Skeletal muscle tissue (tissue), 4 donors: ENCODE results near the gene PFDN5. TPM values are rescaled to one million over a fixed set of nuclear protein-coding genes. Genes with fewer than 3 reads are reported as not detected.

Source experiments
- H3K27ac ChIP-seq: one replicate; pipeline ENCODE4 v1.7.0; 2013; ENCODE audit warnings: mild to moderate bottlenecking, low read depth, low read length, inconsistent platforms
- H3K27me3 ChIP-seq, 3 donors: one replicate each; pipeline ENCODE4 v1.7.0; 2013; ENCODE audit warnings: low read length in 3 of 3; ENCODE audit not compliant: control insufficient read depth in 3 of 3, insufficient read depth in 3 of 3
- H3K36me3 ChIP-seq, 3 donors: one replicate each; pipeline ENCODE4 v1.7.0; 2013; ENCODE audit warnings: low read length in 3 of 3; ENCODE audit not compliant: control insufficient read depth in 3 of 3, insufficient read depth in 3 of 3
- H3K4me1 ChIP-seq, 3 donors: one replicate each; pipeline ENCODE4 v1.7.0; 2013; ENCODE audit warnings: low read length in 3 of 3, mild to moderate bottlenecking in 3 of 3; ENCODE audit not compliant: control insufficient read depth in 3 of 3, insufficient read depth in 3 of 3
- H3K4me3 ChIP-seq, 3 donors: one replicate each; pipeline ENCODE4 v1.7.0; 2013; ENCODE audit warnings: low read length in 3 of 3
- H3K9ac ChIP-seq, 3 donors: one replicate each; pipeline ENCODE4 v1.7.0; 2013; ENCODE audit warnings: low read length in 3 of 3, mild to moderate bottlenecking in 3 of 3, moderate library complexity in 2 of 3, low read depth in 1 of 3
- H3K9me3 ChIP-seq, 3 donors: one replicate each; pipeline ENCODE4 v1.7.0; 2013; ENCODE audit warnings: low read length in 3 of 3; ENCODE audit not compliant: control insufficient read depth in 3 of 3
- total RNA-seq: library from RNA; depleted of rRNA; stranded (reverse); fragments of >200 nt; gene quantifications from one replicate; pipeline ENCODE4 v1.2.3, GENCODE V29; 2014
- donor health status: Osteomylitis.

Gene PFDN5
- total RNA-seq, 1 donor from 2014 or later, result 686 TPM

DNA sequence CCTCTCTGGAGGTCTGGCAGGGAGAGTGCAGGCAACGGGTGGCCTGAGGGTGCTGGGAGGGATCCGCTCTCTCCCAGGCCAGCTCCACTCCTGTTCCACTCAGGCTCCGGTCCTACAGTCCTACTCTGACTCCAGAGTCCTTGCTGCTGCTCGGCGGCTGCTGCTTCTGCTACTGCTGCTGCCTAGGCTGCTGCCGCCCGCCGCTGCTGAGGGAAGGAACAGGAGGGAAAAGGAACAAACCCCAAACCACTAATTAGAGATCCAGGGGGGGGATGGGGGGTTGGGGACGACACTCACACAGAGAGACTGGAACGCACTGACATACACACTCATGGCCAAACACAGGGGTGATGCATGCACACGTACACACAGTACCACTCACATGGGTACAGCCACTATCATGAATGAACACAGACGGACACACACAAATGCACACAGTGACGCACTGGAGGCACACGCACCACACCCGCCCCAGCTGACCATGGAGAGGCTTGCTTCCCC lies 40.9 kb downstream of the PFDN5 start, which contains the start of gene SP7:
Gene SP7, minus strand, starts transcription at position 174 of the 501 bp plus-strand sequence. CDS start 708 bp downstream, outside the sequence.
- no peak within 1 kb of the TSS for H3K4me3 ChIP-seq
- peaks cover 0 to 2% (median 0%) of the 10 kb centered on the region in 3 donors for H3K4me1 ChIP-seq
- no peak within 1 kb of the TSS for H3K9ac ChIP-seq
- no peak within 1 kb of the TSS for H3K27ac ChIP-seq
- H3K27me3 ChIP-seq, result peaks cover 25 to 47% (median 44%) of the 10 kb centered on the region in 3 donors
- H3K36me3 ChIP-seq, result no peaks in the 10 kb centered on the region
- no peaks in the 10 kb centered on the region for H3K9me3 ChIP-seq

DNA sequence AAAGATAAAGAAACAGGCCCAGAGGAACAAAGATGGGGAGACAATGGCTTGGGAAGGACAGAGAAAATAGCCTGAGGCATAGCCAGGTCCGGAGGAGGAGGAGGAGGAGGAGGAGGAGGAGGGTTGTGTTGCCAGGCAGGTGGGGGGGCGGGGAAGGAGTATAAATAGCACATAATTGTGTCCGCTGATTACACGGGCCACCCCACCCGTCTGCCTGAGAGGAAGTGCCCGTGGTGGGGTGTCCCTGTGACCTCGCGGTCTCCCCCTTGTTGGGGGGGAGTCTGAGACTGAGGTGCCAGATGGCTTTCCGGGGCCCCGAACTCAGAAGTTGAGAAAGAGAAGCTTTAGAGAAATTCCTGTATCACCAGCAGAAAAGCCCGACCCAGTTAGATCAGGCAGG lies 42.7 kb downstream of the PFDN5 start:
- H3K4me3 ChIP-seq, result no peak overlapping the region
- H3K4me1 ChIP-seq, result peaks cover 0 to 2% (median 0%) of the 10 kb centered on the region in 3 donors
- no peaks in the 10 kb centered on the region for H3K9me3 ChIP-seq
- H3K9ac ChIP-seq, result no peak overlapping the region
- no peak overlapping the region for H3K27ac ChIP-seq
- H3K36me3 ChIP-seq, result no peaks in the 10 kb centered on the region
- H3K27me3 ChIP-seq, result peaks cover 25 to 47% (median 40%) of the 10 kb centered on the region in 3 donors

DNA sequence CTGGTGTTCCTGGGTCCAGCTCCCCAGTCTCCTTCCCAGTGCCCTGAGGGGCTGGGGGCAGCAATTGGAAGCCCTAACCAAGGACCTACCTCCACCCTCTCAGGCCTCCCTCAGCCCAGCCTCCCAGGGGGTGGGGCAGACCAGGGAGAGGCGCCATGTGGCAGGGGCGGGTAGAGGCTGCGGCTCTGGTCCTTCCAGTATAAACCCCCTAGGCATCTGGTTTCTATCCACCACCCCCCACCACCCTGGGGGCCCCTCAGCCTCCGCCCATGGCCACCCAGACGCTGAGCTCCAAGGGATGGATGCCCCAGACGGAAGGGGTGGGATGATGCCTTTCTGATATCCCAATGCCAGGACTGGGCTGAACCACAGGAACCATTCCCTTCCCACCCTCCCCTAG lies 43.6 kb downstream of the PFDN5 start:
- Histone ChIP-seq H3K4me1 (peaks cover 0 to 2% (median 0%) of the 10 kb centered on the region in 3 donors), H3K9me3 (no peaks in the 10 kb centered on the region), H3K9ac (no peak overlapping the region), H3K4me3 (no peak overlapping the region), H3K27ac (no peak overlapping the region), H3K36me3 (no peaks in the 10 kb centered on the region), H3K27me3 (peaks cover 25 to 42% (median 33%) of the 10 kb centered on the region in 3 donors)

DNA sequence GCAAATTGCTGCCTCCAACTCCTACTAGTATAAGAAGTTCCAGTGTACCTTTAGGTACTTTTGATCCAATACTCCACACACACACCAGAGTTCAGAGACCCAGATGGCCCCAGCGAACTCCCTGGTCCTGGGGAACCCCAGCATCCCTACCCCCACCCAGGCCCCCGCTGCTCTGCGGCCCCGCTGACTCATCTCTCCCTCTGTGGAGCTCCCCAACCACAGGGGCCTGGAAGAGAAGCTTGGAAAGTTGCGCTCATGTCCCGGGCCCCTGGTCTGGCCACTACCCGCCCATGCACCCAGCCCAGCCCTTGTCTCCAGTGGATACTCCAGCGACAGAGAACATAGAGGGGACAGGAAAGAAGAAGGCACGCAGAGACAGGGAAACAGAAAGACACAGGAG lies 45.1 kb downstream of the PFDN5 start:
- peaks cover 25 to 31% (median 28%) of the 10 kb centered on the region in 3 donors for H3K27me3 ChIP-seq
- no peak overlapping the region for H3K4me3 ChIP-seq
- peaks cover 7 to 10% (median 9%) of the 10 kb centered on the region in 3 donors for H3K4me1 ChIP-seq
- no peak overlapping the region for H3K27ac ChIP-seq
- no peaks in the 10 kb centered on the region for H3K9me3 ChIP-seq
- H3K9ac ChIP-seq, result no peak overlapping the region
- no peaks in the 10 kb centered on the region for H3K36me3 ChIP-seq

DNA sequence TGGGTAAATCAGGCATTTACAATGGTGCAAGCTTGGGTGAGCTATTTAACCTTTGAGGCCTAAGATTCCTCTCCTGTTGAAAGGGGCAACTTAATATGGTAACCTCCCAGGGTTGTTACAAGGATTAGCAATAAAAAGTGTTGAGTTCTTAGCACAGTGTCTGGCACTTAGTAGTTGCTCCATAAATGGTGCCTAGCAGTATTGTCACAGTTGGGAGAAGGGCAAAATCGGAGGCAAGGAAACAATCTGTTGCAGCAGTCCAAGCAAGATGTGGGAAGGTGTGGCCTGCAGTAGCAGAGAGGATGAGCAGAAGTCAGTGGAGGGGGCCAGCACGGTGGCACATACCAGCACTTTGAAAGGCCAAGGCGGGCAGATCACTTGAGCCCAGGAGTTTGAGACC lies 48.1 kb downstream of the PFDN5 start:
- no peaks in the 10 kb centered on the region for H3K9me3 ChIP-seq
- no peaks in the 10 kb centered on the region for H3K36me3 ChIP-seq
- H3K27ac ChIP-seq, result no peak overlapping the region
- H3K27me3 ChIP-seq, result peaks cover 4 to 5% (median 4%) of the 10 kb centered on the region in 3 donors
- no peak overlapping the region for H3K9ac ChIP-seq
- H3K4me3 ChIP-seq, result no peak overlapping the region
- peaks cover 12 to 20% (median 18%) of the 10 kb centered on the region in 3 donors for H3K4me1 ChIP-seq

DNA sequence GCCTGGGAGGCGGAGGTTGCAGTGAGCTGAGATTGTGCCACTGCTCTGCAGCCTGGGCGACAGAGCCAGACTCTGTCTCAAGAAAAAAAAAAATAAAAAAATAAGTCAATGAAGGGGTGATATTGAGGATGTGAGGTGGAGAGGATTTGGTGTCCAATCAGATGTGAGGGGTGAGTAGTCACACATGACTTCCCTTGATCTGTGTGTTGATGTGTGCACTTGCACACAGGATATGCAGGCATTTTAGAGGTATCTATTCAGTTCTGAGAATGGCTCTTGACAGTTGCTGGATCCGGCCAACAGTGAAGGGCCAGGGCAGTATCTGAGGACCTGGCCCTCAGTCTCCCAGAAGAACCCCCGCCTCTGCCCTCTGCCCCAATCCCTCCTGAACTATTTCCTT lies 48.6 kb downstream of the PFDN5 start:
- Histone ChIP-seq H3K9ac (peak overlapping the region in 1 of 3 donors; percentile 72), H3K4me3 (no peak overlapping the region), H3K9me3 (no peaks in the 10 kb centered on the region), H3K27ac (no peak overlapping the region), H3K36me3 (no peaks in the 10 kb centered on the region), H3K4me1 (peaks cover 12 to 20% (median 18%) of the 10 kb centered on the region in 3 donors), H3K27me3 (no peaks in the 10 kb centered on the region)

DNA sequence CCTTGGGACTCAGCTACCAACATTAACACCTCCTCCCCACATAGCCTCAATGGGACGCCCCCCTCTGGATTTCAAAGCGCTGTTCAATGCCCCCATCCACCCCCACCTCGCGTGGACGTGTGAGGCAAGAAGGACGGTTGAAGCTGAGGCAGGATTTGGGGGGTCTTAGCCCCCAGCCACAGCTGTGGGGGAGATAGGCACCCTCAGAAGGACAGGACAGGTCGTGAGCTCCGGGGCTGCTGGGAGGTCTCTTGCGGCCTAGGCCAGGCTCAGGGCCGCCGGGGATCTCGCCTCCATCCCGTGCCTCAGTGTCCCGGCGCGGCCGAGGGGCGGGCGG lies 49.1 kb downstream of the PFDN5 start:
- Histone ChIP-seq H3K9me3 (no peaks in the 10 kb centered on the region), H3K27me3 (no peaks in the 10 kb centered on the region), H3K36me3 (no peaks in the 10 kb centered on the region), H3K9ac (peak overlapping the region in 2 of 3 donors; percentile 68 to 72), H3K27ac (no peak overlapping the region), H3K4me1 (peaks cover 12 to 20% (median 18%) of the 10 kb centered on the region in 3 donors), H3K4me3 (peak overlapping the region; percentile 49 to 56 (median 54))

DNA sequence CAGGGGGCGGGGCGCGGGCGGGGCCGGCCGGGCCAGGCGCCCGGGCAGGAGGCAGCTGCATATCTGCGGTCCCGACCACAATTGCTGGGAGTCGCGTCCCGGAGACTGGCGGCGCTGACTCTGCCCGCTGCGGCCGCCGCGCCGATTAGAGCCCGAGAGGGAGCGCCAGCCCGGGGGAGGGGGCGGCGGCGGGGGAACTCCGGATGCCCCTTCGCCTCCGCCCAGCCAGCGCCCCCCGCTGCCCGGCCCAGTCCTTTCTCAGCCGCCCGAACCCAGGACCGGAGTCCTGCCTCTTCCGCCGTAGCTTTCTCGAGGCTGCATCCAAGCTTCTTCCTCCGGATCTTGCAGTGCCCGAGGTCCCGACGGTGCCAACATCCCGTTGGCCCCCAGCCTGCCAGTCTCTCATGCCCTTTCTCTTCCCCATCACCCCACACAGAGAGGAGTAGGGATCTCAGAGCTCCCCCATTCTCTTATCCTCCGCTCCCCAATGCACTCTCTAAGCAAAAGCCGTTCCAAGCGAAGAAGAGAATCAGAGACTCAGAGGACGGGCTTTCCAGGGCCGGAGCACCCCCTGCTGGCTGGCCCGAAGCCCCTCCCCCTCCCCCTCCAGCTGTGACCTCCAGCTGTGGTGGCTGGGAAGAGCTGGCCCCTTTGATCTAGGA lies 49.6 kb downstream of the PFDN5 start:
- Histone ChIP-seq H3K36me3 (no peaks in the 10 kb centered on the region), H3K9ac (peak overlapping the region; percentile 66 to 79 (median 74)), H3K4me1 (peaks cover 12 to 20% (median 18%) of the 10 kb centered on the region in 3 donors), H3K27ac (peak overlapping the region; percentile 73), H3K27me3 (no peaks in the 10 kb centered on the region), H3K4me3 (peak overlapping the region; percentile 80 to 84 (median 81)), H3K9me3 (no peaks in the 10 kb centered on the region)

DNA sequence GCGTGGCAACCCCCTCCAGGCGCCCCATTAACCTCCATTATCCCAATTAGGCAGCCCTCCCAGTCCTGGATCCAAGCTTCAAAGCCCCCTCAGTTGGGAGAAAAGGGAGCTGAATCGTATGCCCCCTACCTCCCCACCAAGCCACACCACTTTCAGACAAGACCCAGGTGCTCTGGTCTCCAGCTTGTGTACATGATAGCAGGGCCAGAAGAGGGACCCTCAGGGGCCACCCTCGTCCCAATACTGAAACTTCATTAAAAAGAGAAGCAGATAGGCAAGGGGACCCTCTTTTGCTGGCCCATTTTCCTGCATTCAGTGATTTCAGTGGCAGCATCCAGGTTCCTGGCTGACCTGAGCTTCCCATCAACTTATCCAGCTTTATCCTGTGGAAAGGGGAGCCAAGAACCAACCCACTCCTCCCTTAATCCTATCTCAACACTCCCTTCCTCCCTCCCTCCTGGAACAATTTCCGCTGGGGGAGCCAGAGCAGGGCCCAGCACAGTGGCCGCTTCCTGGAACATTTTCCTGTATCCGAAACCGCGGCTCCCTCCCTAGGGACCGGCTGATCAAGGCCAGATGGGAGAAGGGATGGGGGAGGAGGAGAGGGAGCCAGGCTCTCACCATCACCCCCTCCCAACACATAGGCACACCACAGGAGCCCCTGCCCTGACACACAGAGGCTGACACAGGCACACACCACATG lies 50.3 kb downstream of the PFDN5 start:
- peak overlapping the region; percentile 38 to 45 (median 38) for H3K9ac ChIP-seq
- peak overlapping the region; percentile 73 for H3K27ac ChIP-seq
- H3K27me3 ChIP-seq, result no peaks in the 10 kb centered on the region
- no peaks in the 10 kb centered on the region for H3K9me3 ChIP-seq
- peaks cover 12 to 20% (median 18%) of the 10 kb centered on the region in 3 donors for H3K4me1 ChIP-seq
- no peaks in the 10 kb centered on the region for H3K36me3 ChIP-seq
- H3K4me3 ChIP-seq, result peak overlapping the region in 1 of 3 donors; percentile 80

DNA sequence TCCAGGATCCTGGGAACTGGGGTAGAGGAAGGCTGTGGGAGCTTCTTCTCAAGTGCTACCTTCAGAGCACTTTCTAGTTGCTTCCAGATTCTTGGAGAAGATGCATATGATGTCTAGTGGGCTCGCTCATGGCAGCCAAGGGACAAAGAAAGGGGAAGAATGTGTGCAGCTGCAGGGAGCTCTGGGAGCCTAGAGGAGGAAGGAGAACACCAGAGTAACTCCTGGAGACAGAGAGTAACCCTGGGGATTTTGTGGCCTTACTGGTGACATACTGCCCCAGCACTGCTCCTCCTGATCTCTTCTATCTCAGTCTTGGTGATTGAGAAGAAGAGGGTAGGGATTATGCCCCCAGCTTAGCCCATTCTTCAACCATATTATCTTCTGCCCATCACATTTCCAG lies 51.1 kb downstream of the PFDN5 start:
- H3K4me3 ChIP-seq, result no peak overlapping the region
- peak overlapping the region; percentile 73 for H3K27ac ChIP-seq
- H3K9ac ChIP-seq, result no peak overlapping the region
- no peaks in the 10 kb centered on the region for H3K27me3 ChIP-seq
- peaks cover 12 to 20% (median 18%) of the 10 kb centered on the region in 3 donors for H3K4me1 ChIP-seq
- no peaks in the 10 kb centered on the region for H3K9me3 ChIP-seq
- H3K36me3 ChIP-seq, result no peaks in the 10 kb centered on the region
